CD4-positive, CD25-positive, alpha-beta regulatory T cell (primary cell): ENCODE data around the gene EVC2. TPM values are rescaled to one million over a fixed set of nuclear protein-coding genes. Genes with fewer than 3 reads are reported as not detected.

Experiments used
- ATAC-seq, 2 donors: fragments of 150-1000 bp; cut with Tn5 transposase; one replicate each; pipeline ENCODE4 v1.10.0; 2021; ENCODE audit warnings: low read depth in 2 of 2, moderate number of reproducible peaks in 2 of 2, moderate library complexity in 1 of 2
- DNase-seq, 3 donors: peaks; one replicate each; pipeline versions ENCODE4 v3.0.0 to v3.0.0-alpha.2; 2012 to 2022; ENCODE audit warnings: mixed read lengths in 1 of 3
- H3K27ac ChIP-seq: one replicate; pipeline ENCODE4 v1.7.0; 2013; ENCODE audit warnings: mild to moderate bottlenecking, low read length; ENCODE audit not compliant: insufficient read depth, poor library complexity, severe bottlenecking
- H3K27me3 ChIP-seq: one replicate; pipeline ENCODE4 v1.7.0; 2013; ENCODE audit warnings: low read length; ENCODE audit not compliant: control insufficient read depth, insufficient read depth
- H3K36me3 ChIP-seq: one replicate; pipeline ENCODE4 v1.7.0; 2013; ENCODE audit warnings: mild to moderate bottlenecking, low read length, moderate library complexity; ENCODE audit not compliant: control insufficient read depth, insufficient read depth
- H3K4me1 ChIP-seq: 2 replicates; pipeline ENCODE4 v1.7.0; 2013; ENCODE audit warnings: mild to moderate bottlenecking, low read length; ENCODE audit not compliant: insufficient read depth, control insufficient read depth, poor library complexity, severe bottlenecking
- H3K4me3 ChIP-seq: one replicate; pipeline ENCODE4 v1.7.0; 2013; ENCODE audit warnings: low read depth, mild to moderate bottlenecking, low read length, moderate library complexity
- H3K9me3 ChIP-seq, 2 experiments: 1 replicate in 1 of 2; 2 replicates in 1 of 2; pipeline ENCODE4 v1.7.0; 2013; ENCODE audit warnings: low read length in 2 of 2, mild to moderate bottlenecking in 1 of 2, moderate library complexity in 1 of 2; ENCODE audit not compliant: control insufficient read depth in 2 of 2
- H3K27ac Mint-ChIP-seq, 3 donors: one replicate each; pipeline ENCODE4 v1.8.0; 2020 to 2022; ENCODE audit warnings: mild to moderate bottlenecking in 3 of 3, mixed read lengths in 3 of 3, moderate library complexity in 2 of 3
- H3K27me3 Mint-ChIP-seq: one replicate; pipeline ENCODE4 v1.8.0; 2022; ENCODE audit warnings: mild to moderate bottlenecking, mixed read lengths
- H3K36me3 Mint-ChIP-seq: one replicate; pipeline ENCODE4 v1.8.0; 2020; ENCODE audit warnings: mixed read lengths
- H3K4me1 Mint-ChIP-seq, 4 donors: one replicate each; pipeline ENCODE4 v1.8.0; 2020 to 2022; ENCODE audit warnings: mixed read lengths in 4 of 4, mild to moderate bottlenecking in 1 of 4
- H3K4me3 Mint-ChIP-seq, 4 donors: one replicate each; pipeline ENCODE4 v1.8.0; 2020 to 2022; ENCODE audit warnings: mild to moderate bottlenecking in 4 of 4, mixed read lengths in 4 of 4, moderate library complexity in 3 of 4
- H3K9me3 Mint-ChIP-seq, 7 donors: one replicate each; pipeline ENCODE4 v1.8.0; 2020 to 2022; ENCODE audit warnings: mixed read lengths in 7 of 7, mild to moderate bottlenecking in 3 of 7, moderate library complexity in 2 of 7
- polyA plus RNA-seq, 4 donors: library from polyadenylated mRNA; unstranded; fragments of 300-500 nt; fragmentation: Illumina TruSeq; gene quantifications; one replicate each; pipeline ENCODE4 v1.2.3, GENCODE V29; 2021
- total RNA-seq: library from RNA; stranded (reverse); gene quantifications from one replicate; pipeline ENCODE4 v1.2.3, GENCODE V29; 2022

EVC2 gene
- total and polyA plus RNA-seq, 5 donors from 2014 or later, result 0.03 to 3.2 (median 0.85) TPM

GRCh38 chr4:5750052-5750945 lies 41.9 kb upstream of the EVC2 start:
- Mint-ChIP-seq H3K36me3 (peaks cover 3% of the 10 kb centered on the region), H3K27me3 (no peaks in the 10 kb centered on the region), H3K9me3 (peaks cover 0 to 3% (median 0%) of the 10 kb centered on the region in 7 donors), H3K27ac (no peak overlapping the region), H3K4me1 (no peaks in the 10 kb centered on the region), H3K4me3 (no peak overlapping the region)
- H3K27me3 ChIP-seq, result no peaks in the 10 kb centered on the region
- no peaks in the 10 kb centered on the region for H3K4me1 ChIP-seq
- DNase-seq (no peak), ATAC-seq (no peak)
- H3K27ac ChIP-seq, result no peak overlapping the region
- H3K9me3 ChIP-seq, result no peaks in the 10 kb centered on the region
- no peak overlapping the region for H3K4me3 ChIP-seq
- no peaks in the 10 kb centered on the region for H3K36me3 ChIP-seq

GRCh38 chr4:5749568-5749967 lies 41.2 kb upstream of the EVC2 start:
- Histone ChIP-seq H3K27me3 (no peaks in the 10 kb centered on the region), H3K27ac (no peak overlapping the region), H3K36me3 (no peaks in the 10 kb centered on the region), H3K4me1 (no peaks in the 10 kb centered on the region), H3K9me3 (no peaks in the 10 kb centered on the region), H3K4me3 (no peak overlapping the region)
- no peaks in the 10 kb centered on the region for H3K4me1 Mint-ChIP-seq
- DNase-seq, result no peak
- peaks cover 0 to 3% (median 0%) of the 10 kb centered on the region in 7 donors for H3K9me3 Mint-ChIP-seq
- no peaks in the 10 kb centered on the region for H3K27me3 Mint-ChIP-seq
- H3K36me3 Mint-ChIP-seq, result peaks cover 3% of the 10 kb centered on the region
- ATAC-seq, result no peak
- no peak overlapping the region for H3K27ac Mint-ChIP-seq
- H3K4me3 Mint-ChIP-seq, result no peak overlapping the region

GRCh38 chr4:5747738-5748375 lies 39.5 kb upstream of the EVC2 start:
- Histone ChIP-seq H3K27me3 (no peaks in the 10 kb centered on the region), H3K4me3 (no peak overlapping the region), H3K36me3 (no peaks in the 10 kb centered on the region), H3K9me3 (no peaks in the 10 kb centered on the region), H3K4me1 (no peaks in the 10 kb centered on the region), H3K27ac (no peak overlapping the region)
- no peak overlapping the region for H3K27ac Mint-ChIP-seq
- H3K4me1 Mint-ChIP-seq, result no peaks in the 10 kb centered on the region
- no peaks in the 10 kb centered on the region for H3K27me3 Mint-ChIP-seq
- ATAC-seq (no peak), DNase-seq (no peak)
- H3K36me3 Mint-ChIP-seq, result peaks cover 3% of the 10 kb centered on the region
- H3K9me3 Mint-ChIP-seq, result peaks cover 0 to 3% (median 0%) of the 10 kb centered on the region in 7 donors
- H3K4me3 Mint-ChIP-seq, result no peak overlapping the region

GRCh38 chr4:5746829-5747737 lies 38.7 kb upstream of the EVC2 start:
- Histone ChIP-seq H3K27me3 (no peaks in the 10 kb centered on the region), H3K27ac (no peak overlapping the region), H3K9me3 (no peaks in the 10 kb centered on the region), H3K4me1 (no peaks in the 10 kb centered on the region), H3K36me3 (no peaks in the 10 kb centered on the region), H3K4me3 (no peak overlapping the region)
- Mint-ChIP-seq H3K36me3 (peaks cover 3% of the 10 kb centered on the region), H3K27me3 (no peaks in the 10 kb centered on the region), H3K4me1 (no peaks in the 10 kb centered on the region), H3K9me3 (peaks cover 0 to 3% (median 0%) of the 10 kb centered on the region in 7 donors), H3K4me3 (no peak overlapping the region), H3K27ac (no peak overlapping the region)
- DNase-seq (no peak), ATAC-seq (no peak)

GRCh38 chr4:5746250-5746649 lies 37.9 kb upstream of the EVC2 start:
- no peak overlapping the region for H3K4me3 ChIP-seq
- H3K27me3 ChIP-seq, result no peaks in the 10 kb centered on the region
- no peak overlapping the region for H3K27ac ChIP-seq
- no peaks in the 10 kb centered on the region for H3K36me3 ChIP-seq
- no peak overlapping the region for H3K4me3 Mint-ChIP-seq
- ATAC-seq, result no peak
- no peaks in the 10 kb centered on the region for H3K9me3 ChIP-seq
- no peak for DNase-seq
- H3K4me1 ChIP-seq, result no peaks in the 10 kb centered on the region
- peaks cover 3% of the 10 kb centered on the region for H3K36me3 Mint-ChIP-seq
- no peaks in the 10 kb centered on the region for H3K4me1 Mint-ChIP-seq
- H3K27ac Mint-ChIP-seq, result no peak overlapping the region
- H3K27me3 Mint-ChIP-seq, result no peaks in the 10 kb centered on the region
- peaks cover 0 to 3% (median 0%) of the 10 kb centered on the region in 7 donors for H3K9me3 Mint-ChIP-seq

- Histone ChIP-seq H3K9me3 (no peaks in the 10 kb centered on the region), H3K27ac (no peak overlapping the region), H3K4me3 (no peak overlapping the region), H3K36me3 (no peaks in the 10 kb centered on the region), H3K27me3 (no peaks in the 10 kb centered on the region), H3K4me1 (no peaks in the 10 kb centered on the region)
- ATAC-seq (no peak), DNase-seq (no peak)
- H3K27me3 Mint-ChIP-seq, result no peaks in the 10 kb centered on the region
- H3K9me3 Mint-ChIP-seq, result peaks cover 0 to 2% (median 0%) of the 10 kb centered on the region in 7 donors
- H3K4me3 Mint-ChIP-seq, result no peak overlapping the region
- no peaks in the 10 kb centered on the region for H3K4me1 Mint-ChIP-seq
- peaks cover 3% of the 10 kb centered on the region for H3K36me3 Mint-ChIP-seq
- H3K27ac Mint-ChIP-seq, result no peak overlapping the region
Measured at GRCh38 chr4:5742968-5743367, 34.6 kb upstream of the EVC2 start.

GRCh38 chr4:5742388-5742787 lies 34.0 kb upstream of the EVC2 start:
- ATAC-seq, result no peak
- Mint-ChIP-seq H3K4me3 (no peak overlapping the region), H3K4me1 (no peaks in the 10 kb centered on the region), H3K9me3 (peaks cover 0 to 2% (median 0%) of the 10 kb centered on the region in 7 donors), H3K27ac (no peak overlapping the region), H3K27me3 (no peaks in the 10 kb centered on the region), H3K36me3 (peaks cover 3% of the 10 kb centered on the region)
- no peaks in the 10 kb centered on the region for H3K4me1 ChIP-seq
- no peaks in the 10 kb centered on the region for H3K36me3 ChIP-seq
- H3K4me3 ChIP-seq, result no peak overlapping the region
- no peak for DNase-seq
- H3K27me3 ChIP-seq, result no peaks in the 10 kb centered on the region
- no peaks in the 10 kb centered on the region for H3K9me3 ChIP-seq
- H3K27ac ChIP-seq, result no peak overlapping the region
